ENCODE data around the gene MYBBP1A.

GRCh38 chr17:4583206-4583605, 28.0 kb upstream of the MYBBP1A start:
- TF ChIP-seq CTCF (IDR thresholded peaks at IDR 0.05; ENCODE audit: low read length) (no peak), EZH2phosphoT487 (IDR thresholded peaks at IDR 0.05; ENCODE audit: low read length) (no peak), EZH2 (optimal IDR thresholded peaks at IDR 0.05; ENCODE audit: low read depth, low read length) (no peak)

All from MM.1S (cell line).